ENCODE results near the gene EEF2K. TPM values are rescaled to one million over a fixed set of nuclear protein-coding genes. Genes with fewer than 3 reads are reported as not detected.

The EEF2K gene
- polyA plus RNA-seq, 3 donors: 0.85 to 6.5 (median 1.7) TPM

DNA sequence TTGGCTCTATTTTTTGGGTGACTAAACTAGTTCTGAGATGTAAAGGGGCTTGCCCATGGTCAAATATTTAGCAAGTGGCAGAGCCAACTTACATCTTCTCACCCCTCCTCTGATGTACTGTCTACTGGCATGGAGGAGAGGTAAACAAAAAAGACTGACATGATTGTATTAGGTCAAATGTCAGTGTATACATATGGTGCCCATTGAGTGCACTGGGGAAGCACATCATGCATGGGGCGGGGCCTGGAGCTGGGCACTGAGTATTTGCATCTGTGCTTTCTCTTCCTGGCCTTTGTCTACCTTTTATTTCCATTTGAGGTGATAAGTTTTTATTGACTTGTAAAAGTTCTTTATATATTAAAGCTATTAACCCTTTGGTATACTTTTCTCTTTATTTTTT, 68.8 kb downstream of the EEF2K start:
- H3K9me3 ChIP-seq (replicated peaks in 1 of 2; ENCODE audit: control insufficient read depth in 1 of 2, insufficient read depth in 1 of 2, low read length in 2 of 2): no peaks in the 10 kb centered on the region
- no peak overlapping the region for H2AFZ ChIP-seq (ENCODE audit: insufficient read depth, low read depth, low read length, poor library complexity, severe bottlenecking)
- no peak overlapping the region for H3K9ac ChIP-seq (ENCODE audit: insufficient read depth, low read length, poor library complexity, severe bottlenecking)
- no CpG with 5 or more reads among the region's 1 CpG for WGBS (ENCODE audit: insufficient coverage)
- TF ChIP-seq, protein P1, sequence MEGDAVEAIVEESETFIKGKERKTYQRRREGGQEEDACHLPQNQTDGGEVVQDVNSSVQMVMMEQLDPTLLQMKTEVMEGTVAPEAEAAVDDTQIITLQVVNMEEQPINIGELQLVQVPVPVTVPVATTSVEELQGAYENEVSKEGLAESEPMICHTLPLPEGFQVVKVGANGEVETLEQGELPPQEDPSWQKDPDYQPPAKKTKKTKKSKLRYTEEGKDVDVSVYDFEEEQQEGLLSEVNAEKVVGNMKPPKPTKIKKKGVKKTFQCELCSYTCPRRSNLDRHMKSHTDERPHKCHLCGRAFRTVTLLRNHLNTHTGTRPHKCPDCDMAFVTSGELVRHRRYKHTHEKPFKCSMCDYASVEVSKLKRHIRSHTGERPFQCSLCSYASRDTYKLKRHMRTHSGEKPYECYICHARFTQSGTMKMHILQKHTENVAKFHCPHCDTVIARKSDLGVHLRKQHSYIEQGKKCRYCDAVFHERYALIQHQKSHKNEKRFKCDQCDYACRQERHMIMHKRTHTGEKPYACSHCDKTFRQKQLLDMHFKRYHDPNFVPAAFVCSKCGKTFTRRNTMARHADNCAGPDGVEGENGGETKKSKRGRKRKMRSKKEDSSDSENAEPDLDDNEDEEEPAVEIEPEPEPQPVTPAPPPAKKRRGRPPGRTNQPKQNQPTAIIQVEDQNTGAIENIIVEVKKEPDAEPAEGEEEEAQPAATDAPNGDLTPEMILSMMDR (IDR thresholded peaks at IDR 0.05): no peak
- Mint-ChIP-seq H3K27ac (no peak overlapping the region), H3K9me3 (no peaks in the 10 kb centered on the region), H3K36me3 (peaks cover 30 to 55% of the 10 kb centered on the region in 2 donors), H3K4me3 (no peak overlapping the region), H3K27me3 (ENCODE audit: low read depth in 3 of 3) (no peaks in the 10 kb centered on the region), H3K4me1 (peaks cover 2% of the 10 kb centered on the region)
- H3K79me2 ChIP-seq (ENCODE audit: insufficient read depth, low read length): no peaks in the 10 kb centered on the region
- H3K4me3 ChIP-seq (replicated peaks in 1 of 3; ENCODE audit: low read depth in 2 of 3, low read length in 3 of 3): no peak overlapping the region
- DNase-seq: no peak
- H3K27ac ChIP-seq (ENCODE audit: low read depth in 1 of 2, low read length in 2 of 2): no peak overlapping the region
- H3K27me3 ChIP-seq (ENCODE audit: control insufficient read depth in 2 of 2, insufficient read depth in 2 of 2, low read length in 2 of 2): no peaks in the 10 kb centered on the region
- H3K4me1 ChIP-seq (ENCODE audit: control insufficient read depth in 1 of 2, insufficient read depth in 2 of 2, low read length in 2 of 2): no peaks in the 10 kb centered on the region
- no peaks in the 10 kb centered on the region for H4K20me1 ChIP-seq (ENCODE audit: insufficient read depth, low read length)
- intact Hi-C loops (cut with micrococcal nuclease): no loop called here
- peaks cover 11 to 48% of the 10 kb centered on the region in 2 donors for H3K36me3 ChIP-seq (replicated peaks in 1 of 2; ENCODE audit: control insufficient read depth in 1 of 2, insufficient read depth in 2 of 2, low read length in 2 of 2)
- no peak overlapping the region for H3K4me2 ChIP-seq (replicated peaks; ENCODE audit: extremely low read depth, low read length, poor library complexity, severe bottlenecking)

DNA sequence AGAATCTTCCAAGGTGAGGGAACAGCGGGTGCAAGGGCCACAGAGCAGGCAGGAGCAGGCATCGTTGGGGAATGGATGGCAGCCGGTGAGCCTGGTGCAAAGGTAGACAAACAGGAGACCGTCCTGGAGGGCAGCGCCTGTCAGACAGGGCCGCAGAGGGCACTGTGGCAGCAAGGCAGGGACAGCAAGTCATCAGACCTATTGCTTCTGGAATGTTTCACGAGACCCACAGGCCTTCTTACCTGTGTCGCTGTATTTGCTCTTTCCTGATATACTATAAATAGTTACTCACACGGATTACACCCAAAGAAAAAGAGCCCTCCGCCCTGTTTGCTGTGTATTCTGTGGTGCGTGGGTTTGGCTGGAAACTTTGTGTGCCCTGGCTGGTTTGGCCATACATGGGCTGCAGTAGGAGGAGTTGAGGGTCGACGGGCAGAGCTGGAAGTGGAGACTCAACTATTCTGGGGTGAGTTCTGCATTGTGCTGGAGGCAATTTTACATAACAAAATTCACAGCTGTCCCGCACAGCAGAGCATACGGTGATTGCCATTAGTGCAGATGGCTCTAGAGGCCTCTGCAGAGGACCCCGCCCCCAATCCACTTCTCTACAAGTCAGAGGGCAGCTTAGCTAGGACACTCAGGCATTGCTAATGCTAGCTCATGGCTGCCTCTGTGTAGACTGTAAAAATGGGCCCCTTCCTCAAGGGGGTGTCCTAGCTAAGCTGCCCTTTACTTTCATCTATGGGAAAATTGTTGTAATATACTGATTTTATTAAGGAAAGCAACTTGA, 72.6 kb downstream of the EEF2K start:
- Mint-ChIP-seq H3K27me3 (ENCODE audit: low read depth in 3 of 3) (no peaks in the 10 kb centered on the region), H3K36me3 (peaks cover 37 to 55% of the 10 kb centered on the region in 2 donors), H3K9me3 (peaks cover 0 to 4% (median 0%) of the 10 kb centered on the region in 7 donors), H3K27ac (peak overlapping the region in 1 of 7 donors; percentile 4), H3K4me3 (no peak overlapping the region), H3K4me1 (no peaks in the 10 kb centered on the region)
- no peaks in the 10 kb centered on the region for H3K79me2 ChIP-seq (ENCODE audit: insufficient read depth, low read length)
- H4K20me1 ChIP-seq (ENCODE audit: insufficient read depth, low read length): no peaks in the 10 kb centered on the region
- H3K9me3 ChIP-seq (replicated peaks in 1 of 2; ENCODE audit: control insufficient read depth in 1 of 2, insufficient read depth in 1 of 2, low read length in 2 of 2): no peaks in the 10 kb centered on the region
- no peak overlapping the region for H3K4me3 ChIP-seq (replicated peaks in 1 of 3; ENCODE audit: low read depth in 2 of 3, low read length in 3 of 3)
- intact Hi-C loops (cut with micrococcal nuclease): no loop called here
- DNase-seq: no peak
- peaks cover 18 to 51% of the 10 kb centered on the region in 2 donors for H3K36me3 ChIP-seq (replicated peaks in 1 of 2; ENCODE audit: control insufficient read depth in 1 of 2, insufficient read depth in 2 of 2, low read length in 2 of 2)
- no peaks in the 10 kb centered on the region for H3K27me3 ChIP-seq (ENCODE audit: control insufficient read depth in 2 of 2, insufficient read depth in 2 of 2, low read length in 2 of 2)
- no peak overlapping the region for H3K27ac ChIP-seq (ENCODE audit: low read depth in 1 of 2, low read length in 2 of 2)
- no peak overlapping the region for H2AFZ ChIP-seq (ENCODE audit: insufficient read depth, low read depth, low read length, poor library complexity, severe bottlenecking)
- 95% methylated on average over 6 of the region's 16 CpGs for WGBS (ENCODE audit: insufficient coverage)
- H3K9ac ChIP-seq (ENCODE audit: insufficient read depth, low read length, poor library complexity, severe bottlenecking): no peak overlapping the region
- no peaks in the 10 kb centered on the region for H3K4me1 ChIP-seq (ENCODE audit: control insufficient read depth in 1 of 2, insufficient read depth in 2 of 2, low read length in 2 of 2)
- H3K4me2 ChIP-seq (replicated peaks; ENCODE audit: extremely low read depth, low read length, poor library complexity, severe bottlenecking): no peak overlapping the region
- TF ChIP-seq, protein P1 (IDR thresholded peaks at IDR 0.05): no peak

All from CD14-positive monocyte (primary cell).